Skeletal muscle cell (primary cell): ENCODE measurements around the gene SELENOH.

ENCODE experiments used
- DNase-seq: peaks from one replicate; pipeline ENCODE4 v3.0.0-alpha.2; 2010; ENCODE audit warnings: low read depth
- H3K4me3 ChIP-seq: 2 replicates; pipeline ENCODE4 v1.5.1; 2011; ENCODE audit warnings: low read depth, mild to moderate bottlenecking, control low read depth, low read length, moderate library complexity

SELENOH gene

GRCh38 chr11:57744357-57744756 is 3.1 kb downstream of the SELENOH start:
- no peak overlapping the region for H3K4me3 ChIP-seq

DNA sequence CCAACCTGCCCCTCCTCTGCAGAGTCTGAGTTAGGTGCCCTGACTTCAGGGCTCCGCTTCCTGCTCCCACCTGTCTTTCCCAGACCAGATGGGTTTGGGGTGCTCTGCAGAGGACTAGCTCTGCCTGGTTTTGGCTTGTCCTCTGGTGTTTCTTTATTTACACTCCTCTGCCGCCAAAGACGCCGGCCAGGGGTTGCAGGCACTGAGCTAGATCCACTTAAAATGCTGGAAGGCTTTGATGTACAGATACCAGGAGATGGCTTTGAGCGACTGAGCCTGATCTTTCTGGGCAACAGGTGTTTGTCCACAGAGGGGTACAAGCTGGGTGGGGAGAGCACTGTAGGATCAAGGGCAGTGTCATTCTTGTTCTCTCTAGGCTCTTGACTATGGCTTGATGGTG is 3.9 kb downstream of the SELENOH start:
- DNase-seq, result no peak

More at GRCh38 chr11:57744357-57744756, 3.1 kb downstream of the SELENOH start:
- DNase-seq, result no peak

GRCh38 chr11:57746920-57747319 is 5.6 kb downstream of the SELENOH start:
- no peak overlapping the region for H3K4me3 ChIP-seq
- DNase-seq, result no peak

More for the DNA sequence above, 3.9 kb downstream of the SELENOH start:
- no peak overlapping the region for H3K4me3 ChIP-seq

- DNase-seq, result no peak
- H3K4me3 ChIP-seq, result no peak overlapping the region
Observed at GRCh38 chr11:57751176-57751575, 9.9 kb downstream of the SELENOH start.

DNA sequence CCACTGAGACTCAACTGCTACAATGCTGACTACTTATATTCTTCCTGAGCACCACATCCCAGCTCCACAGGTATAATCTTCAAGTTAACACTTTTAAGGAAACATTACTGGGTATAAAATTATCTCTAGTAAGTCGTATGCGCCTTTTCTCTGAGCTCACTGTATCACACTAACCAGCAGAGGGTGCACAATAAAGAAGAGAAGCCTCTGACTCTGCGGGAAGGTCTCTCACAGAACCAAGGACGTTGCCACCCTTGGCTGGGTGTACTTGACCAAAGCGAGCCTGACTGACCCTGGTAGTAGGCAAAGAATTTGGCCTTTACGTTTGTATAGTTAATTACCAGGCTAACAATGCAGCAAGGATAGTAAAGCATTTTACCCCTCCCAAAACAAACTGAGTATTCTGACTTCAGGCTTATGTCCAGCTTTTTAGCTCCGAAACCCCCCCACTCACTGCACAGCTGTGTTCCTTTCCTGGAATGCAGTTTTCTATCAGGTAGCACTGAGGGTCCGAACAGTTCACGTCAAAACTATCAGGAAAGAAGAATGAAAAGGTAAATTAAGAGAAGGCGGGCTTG is 10.5 kb downstream of the SELENOH start, which contains the start of gene BTBD18:
BTBD18 (minus strand) TSS at position 144 of the 578 bp plus-strand sequence. CDS start 631 bp downstream, outside the sequence.
- DNase-seq, result no peak
- H3K4me3 ChIP-seq, result no peak within 1 kb of the TSS

GRCh38 chr11:57752954-57753353 is 11.7 kb downstream of the SELENOH start:
- no peak for DNase-seq
- H3K4me3 ChIP-seq, result no peak overlapping the region

- DNase-seq, result no peak
- no peak overlapping the region for H3K4me3 ChIP-seq
Observed at GRCh38 chr11:57758174-57758573, 16.9 kb downstream of the SELENOH start.

- peak within 1 kb of the TSS; percentile 73 for H3K4me3 ChIP-seq
Observed at GRCh38 chr11:57761301-57762234, 20.3 kb downstream of the SELENOH start, which contains the start of gene CTNND1. Gene CTNND1 (plus strand): TSS chr11:57761802. CDS start chr11:57791479, 29,677 bp downstream.

GRCh38 chr11:57762235-57762861 is 21.1 kb downstream of the SELENOH start:
- no peak for DNase-seq
- peak overlapping the region; percentile 73 for H3K4me3 ChIP-seq

More at GRCh38 chr11:57761301-57762234, 20.3 kb downstream of the SELENOH start, which contains the start of gene CTNND1:
- peak; percentile 91 for DNase-seq

GRCh38 chr11:57763568-57763967 is 22.3 kb downstream of the SELENOH start:
- peak overlapping the region; percentile 73 for H3K4me3 ChIP-seq
- DNase-seq, result no peak

DNA sequence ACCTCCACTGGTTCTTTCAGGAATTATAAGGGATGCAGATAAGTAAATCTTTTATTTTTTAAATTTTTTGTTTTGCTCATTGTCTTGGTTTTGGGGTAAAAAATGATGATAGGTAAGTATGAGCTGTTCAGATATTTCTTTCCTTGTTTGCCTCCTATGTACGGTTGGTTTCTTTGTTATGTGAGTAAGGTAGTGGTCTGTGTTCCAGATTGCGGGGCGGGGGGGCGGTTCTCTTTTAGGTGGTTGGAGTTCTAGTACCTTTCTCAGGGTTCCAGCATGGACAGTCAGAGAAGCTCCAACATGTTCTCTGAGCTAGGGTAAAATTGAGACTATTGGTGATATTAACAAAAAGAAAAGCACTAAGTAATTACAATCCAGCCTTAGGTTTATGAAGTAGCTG is 22.7 kb downstream of the SELENOH start:
- no peak for DNase-seq
- H3K4me3 ChIP-seq, result peak overlapping the region; percentile 73

DNA sequence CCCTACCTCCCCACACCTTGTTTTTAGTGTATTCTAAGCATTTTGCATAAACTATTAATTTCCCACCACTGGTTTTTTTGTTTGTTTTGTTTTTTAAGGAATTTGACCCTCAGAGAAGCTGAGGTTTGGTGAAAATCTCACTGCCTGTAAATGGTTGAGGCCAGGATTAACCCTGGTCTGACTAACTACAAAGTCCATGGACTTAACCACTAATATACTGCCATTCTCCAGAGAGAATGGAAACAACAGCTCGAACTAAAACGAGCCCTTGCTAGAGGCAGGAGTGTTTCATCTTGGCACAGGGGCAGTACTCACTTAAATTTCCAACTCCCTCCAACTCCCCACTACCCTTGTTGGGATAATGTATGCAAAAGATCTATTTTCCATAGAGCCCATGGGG is 23.3 kb downstream of the SELENOH start:
- no peak for DNase-seq
- H3K4me3 ChIP-seq, result peak overlapping the region; percentile 73

GRCh38 chr11:57764972-57765371 is 23.7 kb downstream of the SELENOH start:
- peak overlapping the region; percentile 73 for H3K4me3 ChIP-seq
- no peak for DNase-seq

- DNase-seq, result no peak
Observed at GRCh38 chr11:57770793-57771192, 29.5 kb downstream of the SELENOH start.

GRCh38 chr11:57771365-57771764 is 30.1 kb downstream of the SELENOH start:
- DNase-seq, result no peak
- H3K4me3 ChIP-seq, result no peak overlapping the region

More at GRCh38 chr11:57770793-57771192, 29.5 kb downstream of the SELENOH start:
- H3K4me3 ChIP-seq, result no peak overlapping the region

DNA sequence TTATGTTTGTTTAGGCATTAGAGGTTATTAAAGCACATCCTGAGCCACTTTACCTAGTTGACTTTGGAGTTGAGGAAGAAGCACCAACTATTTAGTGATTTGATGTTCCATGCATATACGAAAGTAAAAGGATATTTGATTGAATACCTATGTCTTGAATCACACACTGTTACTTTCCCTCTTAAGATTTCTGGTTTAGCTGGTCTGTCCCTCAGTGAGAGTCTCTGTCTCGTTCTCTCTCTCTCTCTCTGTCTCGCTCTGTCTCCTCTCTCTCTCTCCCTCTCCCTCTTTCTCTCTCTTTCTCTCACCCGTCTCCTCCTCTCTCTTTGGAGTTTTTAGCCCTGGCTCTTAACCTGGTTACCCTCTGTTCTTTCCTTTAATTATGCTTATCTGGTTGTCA is 31.3 kb downstream of the SELENOH start:
- no peak overlapping the region for H3K4me3 ChIP-seq
- no peak for DNase-seq

- no peak for DNase-seq
- no peak overlapping the region for H3K4me3 ChIP-seq
Observed at GRCh38 chr11:57773026-57773598, 31.8 kb downstream of the SELENOH start.

DNA sequence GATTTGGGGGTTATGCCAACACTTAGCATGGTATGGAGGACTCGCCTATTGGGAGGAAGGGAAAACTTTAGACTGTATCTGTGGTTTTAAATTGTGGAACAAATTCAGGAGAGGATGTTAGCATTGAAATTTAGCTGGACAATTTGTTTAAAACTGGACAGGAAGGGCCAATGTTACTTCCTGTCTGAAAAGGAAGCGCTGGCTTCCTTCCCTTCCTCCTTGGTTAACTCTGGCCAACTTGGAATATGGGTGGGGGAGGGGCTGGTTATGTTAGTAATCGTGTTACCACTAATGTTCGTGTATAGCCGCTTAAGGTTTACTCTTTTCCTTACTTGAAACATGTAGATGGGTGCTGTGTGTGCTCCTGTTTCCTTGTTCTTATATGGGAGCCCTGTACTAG is 34.2 kb downstream of the SELENOH start:
- no peak for DNase-seq
- H3K4me3 ChIP-seq, result peak overlapping the region; percentile 1

DNA sequence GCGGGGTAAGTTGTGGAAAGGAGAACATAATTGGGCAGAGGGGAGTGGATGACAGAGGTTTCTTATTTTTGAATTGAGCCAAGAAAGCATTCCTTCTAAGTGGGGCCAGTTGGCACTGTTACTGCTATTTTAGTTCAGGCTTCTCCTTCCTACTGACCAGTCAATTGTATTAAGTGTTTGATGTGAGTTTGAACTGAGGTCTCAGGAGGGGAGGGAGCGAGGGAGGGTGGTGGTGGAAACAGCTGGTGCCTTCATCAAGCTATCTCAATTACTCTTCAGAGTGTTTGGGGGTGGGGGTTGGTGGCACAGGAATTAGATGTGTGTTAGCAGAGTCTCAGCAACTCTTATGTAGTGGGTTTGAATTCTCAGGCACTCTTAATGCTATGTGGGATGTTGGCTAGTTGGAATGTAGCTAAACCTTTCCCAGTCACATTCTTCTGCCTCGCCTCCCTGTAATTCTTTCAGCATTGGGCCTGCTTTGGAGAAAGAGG is 34.8 kb downstream of the SELENOH start:
- H3K4me3 ChIP-seq, result peak overlapping the region; percentile 1
- no peak for DNase-seq
